ENCODE results near the gene EVPL.
"Not testable (repeated sequence)": the region's sequence is repeated elsewhere in the genome, so short reads cannot be mapped to it uniquely, and the experiment has no call there.

EVPL gene

DNA sequence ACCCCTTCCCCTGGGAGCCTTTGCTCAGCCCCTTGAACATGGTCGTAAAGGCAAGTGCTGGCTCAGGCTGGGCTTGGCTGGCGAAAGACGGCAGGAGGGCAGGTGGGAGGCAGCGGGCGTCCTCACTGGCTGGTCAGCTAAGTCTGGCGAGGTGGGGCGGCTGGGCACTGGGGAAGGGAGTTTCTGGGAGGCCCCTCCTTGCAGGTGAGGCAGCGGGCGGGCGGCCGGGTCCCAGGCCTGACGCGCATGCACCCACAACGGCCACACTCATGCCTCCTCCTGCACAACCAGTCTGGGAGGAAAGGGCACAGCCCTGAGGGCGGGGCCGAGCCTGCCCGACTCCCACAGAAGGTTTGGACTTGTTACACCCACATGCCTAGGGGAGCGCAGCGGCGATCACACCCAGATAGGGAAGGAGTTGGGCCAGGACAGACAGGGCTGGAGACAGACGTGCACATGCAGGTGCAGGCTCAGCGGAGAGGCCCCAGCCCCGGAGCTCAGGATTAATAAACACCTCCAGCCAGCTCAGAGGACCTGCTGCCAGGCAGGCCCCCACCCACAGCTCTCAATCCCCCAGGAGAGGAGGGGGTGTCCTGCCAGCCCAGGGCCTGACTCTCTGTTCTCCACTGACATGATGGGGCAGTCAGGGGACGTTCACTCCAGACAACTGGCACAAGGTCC, at the start of gene EVPL:
EVPL (minus strand) TSS at position 148 of the 681 bp plus-strand sequence; CDS start at position 40, 108 bp downstream.
- DNase-seq (ENCODE audit: low read depth in 2 of 2, low spot score in 1 of 2) = no peak

DNA sequence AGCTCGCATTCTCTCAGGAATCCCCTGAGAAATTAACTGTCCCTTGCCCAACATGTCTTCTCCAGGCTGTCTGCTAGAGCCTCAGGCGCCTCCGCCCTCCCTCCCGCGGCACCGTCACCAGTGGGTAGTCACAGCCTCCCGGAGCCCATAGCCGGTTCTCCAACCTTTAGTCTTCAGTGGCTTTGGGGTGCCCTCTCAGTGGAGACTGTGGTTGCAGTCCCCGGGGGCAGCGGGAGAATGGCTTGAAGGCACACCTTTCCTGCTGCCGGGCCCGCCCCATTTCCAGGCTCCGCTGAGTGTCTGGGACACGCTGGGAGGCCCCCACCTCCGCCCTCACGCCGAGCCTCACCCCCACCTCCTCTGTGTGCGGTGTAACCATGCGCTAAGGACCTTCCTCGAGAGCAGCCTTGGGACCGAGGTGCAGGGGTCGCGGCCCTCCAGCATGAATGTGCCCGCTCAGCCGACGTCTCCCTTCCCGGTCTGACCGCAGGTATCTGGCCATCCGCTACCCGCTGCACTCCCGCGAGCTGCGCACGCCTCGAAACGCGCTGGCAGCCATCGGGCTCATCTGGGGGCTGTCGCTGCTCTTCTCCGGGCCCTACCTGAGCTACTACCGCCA, 49.1 kb upstream of the EVPL start:
- DNase-seq (ENCODE audit: low read depth in 2 of 2, low spot score in 1 of 2) = no peak

DNA sequence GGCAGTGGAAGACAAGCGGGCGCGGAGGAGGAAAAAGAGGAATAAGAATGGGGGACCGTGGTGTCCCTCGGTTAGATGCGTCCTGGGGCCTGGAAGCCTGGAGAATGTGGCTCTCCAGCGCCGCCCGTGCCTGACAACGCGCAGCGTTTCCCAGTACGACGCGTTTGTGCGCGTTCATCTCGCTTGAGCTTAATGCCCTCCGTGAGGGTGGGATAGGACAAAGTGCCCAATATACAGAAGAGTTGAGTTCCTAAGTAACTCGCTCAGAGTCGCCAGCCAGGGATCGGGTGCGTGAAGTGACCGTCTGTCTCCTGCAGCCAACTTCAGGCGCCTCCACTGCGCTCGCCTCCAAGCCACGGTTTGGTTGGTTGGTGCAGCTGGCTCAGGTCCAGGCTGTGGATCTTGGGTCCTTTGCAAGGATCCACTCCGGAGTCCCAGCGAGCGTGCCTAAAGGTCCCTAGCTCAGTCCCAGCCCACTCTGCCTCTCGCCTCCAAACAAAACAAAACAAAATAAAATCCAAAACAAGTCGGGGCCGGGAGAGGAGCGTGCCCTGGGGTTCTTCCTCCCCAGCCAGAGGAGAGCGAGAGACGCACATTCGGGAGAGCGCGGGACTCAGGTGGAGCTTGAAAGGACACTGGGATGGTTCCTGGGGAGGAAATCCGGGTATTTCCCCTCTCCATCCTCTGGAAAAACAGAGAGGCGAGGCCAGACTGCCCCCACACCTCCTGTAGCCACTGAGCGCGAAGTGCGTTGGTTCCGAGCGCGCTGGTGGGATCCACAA, 48.4 kb upstream of the EVPL start:
- no peak for DNase-seq (ENCODE audit: low read depth in 2 of 2, low spot score in 1 of 2)

DNA sequence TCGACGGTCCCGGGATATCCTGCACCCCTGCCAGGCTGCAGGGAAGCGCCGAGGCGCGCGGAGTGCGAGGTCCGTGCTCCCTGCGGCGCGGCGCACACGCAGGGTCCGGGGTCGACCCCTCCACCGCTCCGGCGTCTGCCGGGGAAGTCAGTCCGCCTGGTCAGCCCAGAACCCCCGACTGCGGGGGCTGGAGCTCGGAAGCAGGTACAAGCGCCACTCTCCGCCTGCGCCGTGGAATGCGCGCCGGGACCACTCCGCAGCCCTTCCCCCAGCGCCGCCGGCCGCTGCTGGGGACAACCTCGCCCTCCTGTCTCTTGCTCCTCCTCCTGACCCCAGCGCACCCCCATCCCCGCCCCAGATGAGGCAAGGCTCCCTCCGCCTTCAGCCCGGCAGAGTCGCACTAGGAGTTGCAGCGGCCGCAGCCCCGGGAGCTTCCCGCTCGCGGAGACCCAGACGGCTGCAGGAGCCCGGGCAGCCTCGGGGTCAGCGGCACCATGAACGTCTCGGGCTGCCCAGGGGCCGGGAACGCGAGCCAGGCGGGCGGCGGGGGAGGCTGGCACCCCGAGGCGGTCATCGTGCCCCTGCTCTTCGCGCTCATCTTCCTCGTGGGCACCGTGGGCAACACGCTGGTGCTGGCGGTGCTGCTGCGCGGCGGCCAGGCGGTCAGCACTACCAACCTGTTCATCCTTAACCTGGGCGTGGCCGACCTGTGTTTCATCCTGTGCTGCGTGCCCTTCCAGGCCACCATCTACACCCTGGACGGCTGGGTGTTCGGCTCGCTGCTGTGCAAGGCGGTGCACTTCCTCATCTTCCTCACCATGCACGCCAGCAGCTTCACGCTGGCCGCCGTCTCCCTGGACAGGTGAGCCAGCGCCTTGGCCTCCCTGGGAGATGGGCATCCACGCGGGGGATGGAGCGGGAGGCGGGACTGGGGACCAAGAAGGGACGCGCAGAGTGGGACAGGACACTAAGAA, 47.6 kb upstream of the EVPL start, which contains the start of gene GALR2:
GALR2 (plus strand) TSS at position 392 of the 974 bp plus-strand sequence; CDS start at position 495, 103 bp downstream.
- no peak for DNase-seq (ENCODE audit: low read depth in 2 of 2, low spot score in 1 of 2)

DNA sequence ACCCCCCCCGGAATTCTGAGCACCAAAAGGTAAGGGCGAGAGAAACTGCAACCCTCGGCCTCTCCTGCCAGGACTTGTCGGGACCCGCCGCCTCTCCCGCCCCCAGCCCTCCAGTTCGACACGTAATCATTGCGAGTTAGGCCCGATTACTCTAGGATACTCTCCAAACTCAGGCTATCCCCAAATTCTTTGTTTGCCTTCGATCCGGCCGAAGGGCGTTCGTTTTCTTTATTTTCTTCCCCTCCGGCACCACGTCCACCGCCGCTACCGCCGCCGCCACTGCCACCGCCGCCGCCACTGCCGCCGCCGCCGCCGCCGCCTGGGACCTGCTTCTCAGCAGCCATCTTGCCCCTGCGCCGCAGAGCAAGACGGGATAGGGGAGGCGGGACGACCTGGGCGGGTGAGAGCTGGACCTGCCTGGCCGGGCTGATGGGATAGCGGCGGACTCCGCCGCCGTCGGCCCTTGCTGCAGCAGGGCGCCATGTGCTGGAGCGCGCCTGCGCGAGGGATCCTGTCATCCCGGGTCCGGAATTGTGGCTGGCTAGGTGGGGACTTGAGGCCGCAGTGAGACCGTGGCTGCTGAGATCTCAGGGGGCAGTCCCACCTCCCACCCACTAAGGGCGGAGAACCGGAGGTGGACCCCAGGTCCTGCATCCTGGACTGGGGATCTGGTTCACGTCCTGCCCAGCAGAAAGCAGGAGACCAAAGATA, 45.2 kb upstream of the EVPL start, which contains the start of gene SRP68:
SRP68 (minus strand) TSS at position 370 of the 711 bp plus-strand sequence; CDS start at position 344, 26 bp downstream.
- DNase-seq (ENCODE audit: low read depth in 2 of 2, low spot score in 1 of 2) = peak; percentile 60 to 73

DNA sequence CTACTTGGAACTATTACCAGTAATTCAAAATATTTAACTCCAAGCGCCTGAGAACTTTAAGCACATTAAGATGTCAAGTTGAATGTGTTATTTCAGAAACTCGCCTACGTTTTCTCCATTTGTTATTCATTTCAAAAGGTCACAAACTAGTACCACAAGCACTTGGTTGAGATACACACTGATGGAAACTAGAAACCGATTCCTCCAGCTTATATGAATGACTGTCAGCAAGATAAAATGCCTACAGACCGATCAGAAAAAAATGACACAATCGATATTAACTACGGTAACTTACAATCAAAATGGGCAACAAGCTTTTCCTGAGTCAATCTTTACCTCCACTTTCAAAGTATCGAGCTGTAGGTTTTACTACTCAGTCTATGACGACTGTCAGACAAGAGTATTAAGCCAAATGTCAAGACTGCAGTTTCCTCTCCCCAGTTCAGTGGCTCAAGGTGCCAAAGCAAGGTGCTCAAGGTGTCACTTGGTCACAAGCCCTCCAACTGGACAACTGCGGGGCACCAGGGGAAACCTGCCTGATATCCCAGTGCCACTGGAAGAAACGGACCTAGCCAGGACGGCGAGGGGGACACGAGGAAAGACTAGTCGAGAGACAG, 44.5 kb upstream of the EVPL start:
- DNase-seq (ENCODE audit: low read depth in 2 of 2, low spot score in 1 of 2) = no peak

DNA sequence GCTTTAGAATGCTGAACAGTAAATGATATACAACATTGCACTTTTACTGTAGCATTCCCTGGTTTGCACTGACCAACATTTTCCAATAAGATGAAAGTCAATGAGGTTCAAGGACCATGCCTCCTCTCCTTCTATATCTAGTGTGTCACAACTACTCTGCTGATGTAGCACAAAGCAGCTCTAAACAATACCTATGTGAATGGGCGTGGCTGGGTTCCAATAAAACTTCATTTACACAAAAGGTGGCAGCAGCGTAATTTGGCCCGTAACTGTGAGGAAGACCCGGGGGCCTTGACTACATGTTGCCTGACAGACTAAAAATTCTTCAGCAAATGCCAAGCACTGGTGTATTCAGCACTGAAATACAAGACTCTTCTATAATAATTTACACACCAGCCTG, 38.7 kb upstream of the EVPL start:
- no peak for DNase-seq (ENCODE audit: low read depth in 2 of 2, low spot score in 1 of 2)

DNA sequence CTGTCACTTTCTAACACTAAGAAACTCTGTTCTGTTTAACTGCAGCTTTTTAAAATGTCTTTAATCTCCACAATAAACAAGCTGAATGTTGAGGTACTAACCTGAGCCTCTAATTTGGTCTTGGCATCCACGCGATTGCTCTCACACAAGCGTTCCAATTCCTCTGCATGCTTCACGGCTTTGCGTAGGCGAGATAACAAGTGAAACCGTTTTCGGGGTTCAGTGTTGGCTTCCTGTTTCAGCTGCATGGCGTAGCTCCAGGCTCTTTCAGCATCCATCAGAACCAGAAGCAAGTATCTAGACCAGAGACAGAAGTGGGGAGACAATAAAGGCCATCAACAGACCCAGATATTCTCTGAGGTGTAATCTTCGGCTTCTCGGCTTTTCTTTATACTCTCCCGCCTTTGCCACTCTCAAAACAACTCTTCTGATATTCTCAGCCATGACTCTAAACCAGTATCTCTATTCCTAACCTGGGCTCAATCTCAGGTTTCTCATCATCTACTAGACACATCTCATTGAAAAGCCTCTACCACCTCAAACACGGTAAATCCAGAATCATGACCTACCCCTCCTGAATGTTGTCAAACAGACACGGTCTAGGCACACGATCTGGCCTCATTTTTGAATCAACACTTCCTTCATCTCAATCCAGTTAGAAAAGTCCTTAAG, 36.9 kb upstream of the EVPL start:
- no peak for DNase-seq (ENCODE audit: low read depth in 2 of 2, low spot score in 1 of 2)

DNA sequence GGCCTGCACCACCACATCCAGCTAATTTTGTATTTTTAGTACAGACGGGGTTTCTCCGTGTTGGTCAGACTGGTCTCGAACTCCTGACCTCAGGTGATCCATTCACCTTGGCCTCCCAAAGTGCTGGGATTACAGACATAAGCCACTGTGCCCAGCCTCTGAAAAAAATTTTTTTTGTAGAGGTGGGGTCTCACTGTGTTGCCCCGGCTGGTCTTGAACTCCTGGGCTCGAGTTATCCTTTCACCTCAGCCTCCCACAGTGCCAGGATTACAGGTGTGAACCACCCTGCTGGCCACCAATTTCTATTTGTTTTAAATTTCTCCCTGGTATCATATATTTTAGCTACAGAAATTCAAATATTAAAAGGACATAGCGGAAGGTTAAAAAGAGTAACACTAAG, 31.2 kb upstream of the EVPL start:
- not testable (repeated sequence) for DNase-seq (ENCODE audit: low read depth in 2 of 2, low spot score in 1 of 2)

DNA sequence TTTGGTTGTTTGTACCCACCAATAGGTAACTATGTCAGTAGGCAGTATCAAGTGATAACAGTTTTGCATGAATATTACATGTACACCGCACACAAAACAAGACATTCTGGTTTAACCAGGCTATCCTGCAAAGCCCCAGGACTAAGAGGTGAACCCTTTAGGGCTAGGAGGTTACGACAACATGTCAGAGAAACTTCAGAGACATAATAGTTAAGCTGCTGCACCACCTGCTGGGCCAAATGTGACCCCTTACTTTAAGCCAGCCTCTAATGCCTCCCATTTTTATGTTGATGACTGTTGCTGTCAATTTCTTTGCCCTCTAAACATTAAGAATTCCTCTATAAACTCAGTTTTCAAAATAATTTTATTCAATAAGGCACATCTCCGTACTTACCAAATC, 29.8 kb upstream of the EVPL start:
- no peak for DNase-seq (ENCODE audit: low read depth in 2 of 2, low spot score in 1 of 2)

DNA sequence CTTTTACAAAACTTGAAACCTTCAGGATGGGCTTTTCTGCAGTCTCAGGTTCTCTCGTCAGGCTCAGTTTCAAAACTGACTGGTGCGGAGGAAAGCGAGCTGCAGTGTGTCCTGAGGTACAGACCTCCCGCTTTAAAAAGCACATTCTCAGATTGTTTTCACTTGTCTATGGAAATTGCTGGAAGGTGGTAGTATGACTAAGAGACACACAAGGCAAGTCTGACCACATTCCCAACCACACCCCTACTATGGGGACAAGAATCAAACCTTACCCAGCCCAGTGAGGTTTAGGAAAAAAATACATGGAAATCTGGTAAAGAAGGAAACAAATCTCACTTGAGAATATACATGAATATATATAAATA, 27.0 kb upstream of the EVPL start:
- no peak for DNase-seq (ENCODE audit: low read depth in 2 of 2, low spot score in 1 of 2)

DNA sequence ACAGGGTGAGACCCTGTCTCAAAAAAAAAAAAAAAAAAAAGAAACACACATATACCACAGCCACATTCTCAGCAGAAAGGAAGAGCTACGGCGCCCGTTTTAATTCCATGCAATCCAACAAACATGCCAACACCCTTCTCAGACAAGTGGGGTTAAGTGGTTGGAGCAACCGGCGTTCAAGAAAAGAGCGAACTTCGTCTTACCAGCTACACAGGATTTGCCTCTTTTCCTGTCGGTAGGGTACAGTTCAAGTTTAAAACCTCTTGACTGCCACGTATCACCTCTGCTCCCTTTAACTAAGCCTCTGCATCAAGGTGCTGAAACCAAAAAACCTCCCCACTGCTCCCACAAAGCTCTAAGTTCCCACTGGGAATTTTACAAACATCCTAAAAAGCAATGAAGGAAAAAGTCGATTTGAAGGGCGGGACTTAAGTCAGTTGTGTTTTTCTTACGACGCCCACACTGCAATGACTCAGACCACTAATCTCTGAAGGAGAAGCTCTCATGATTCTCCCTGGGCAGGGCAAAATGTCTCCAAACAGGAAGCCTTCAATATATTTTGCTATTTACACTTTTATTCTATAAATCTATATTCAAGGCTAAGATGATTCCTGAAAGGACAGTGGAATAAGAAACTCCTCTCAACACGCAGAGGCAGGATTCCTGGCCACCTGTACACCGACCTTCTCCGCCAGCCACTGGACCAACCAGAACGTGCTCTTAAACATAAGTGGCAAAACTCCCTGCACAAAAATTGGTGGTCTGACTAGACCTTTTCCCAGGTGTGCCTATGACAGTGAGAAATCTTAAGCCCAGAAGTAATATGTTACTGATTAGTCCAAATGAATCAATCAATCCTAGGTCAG, 26.4 kb upstream of the EVPL start:
- DNase-seq (ENCODE audit: low read depth in 2 of 2, low spot score in 1 of 2) = no peak

DNA sequence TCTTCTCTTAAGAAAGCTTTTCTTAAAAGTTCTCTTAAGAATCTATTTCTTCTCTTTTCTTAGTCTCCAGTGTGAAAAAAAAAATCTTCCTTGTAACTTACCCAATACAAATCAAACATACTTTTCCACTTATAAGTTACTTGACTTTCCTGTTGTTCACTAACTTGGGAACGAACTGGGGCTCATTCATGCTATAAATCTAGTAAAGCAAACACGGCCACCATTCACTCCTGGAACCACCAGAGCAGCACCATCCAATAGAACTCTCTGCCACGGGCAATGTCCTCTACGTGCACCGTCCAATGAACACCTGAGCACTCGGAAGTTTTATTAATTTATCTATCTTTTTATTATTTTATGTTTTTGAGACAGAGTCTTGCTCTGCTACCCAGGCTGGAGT, 24.5 kb upstream of the EVPL start:
- no peak for DNase-seq (ENCODE audit: low read depth in 2 of 2, low spot score in 1 of 2)

DNA sequence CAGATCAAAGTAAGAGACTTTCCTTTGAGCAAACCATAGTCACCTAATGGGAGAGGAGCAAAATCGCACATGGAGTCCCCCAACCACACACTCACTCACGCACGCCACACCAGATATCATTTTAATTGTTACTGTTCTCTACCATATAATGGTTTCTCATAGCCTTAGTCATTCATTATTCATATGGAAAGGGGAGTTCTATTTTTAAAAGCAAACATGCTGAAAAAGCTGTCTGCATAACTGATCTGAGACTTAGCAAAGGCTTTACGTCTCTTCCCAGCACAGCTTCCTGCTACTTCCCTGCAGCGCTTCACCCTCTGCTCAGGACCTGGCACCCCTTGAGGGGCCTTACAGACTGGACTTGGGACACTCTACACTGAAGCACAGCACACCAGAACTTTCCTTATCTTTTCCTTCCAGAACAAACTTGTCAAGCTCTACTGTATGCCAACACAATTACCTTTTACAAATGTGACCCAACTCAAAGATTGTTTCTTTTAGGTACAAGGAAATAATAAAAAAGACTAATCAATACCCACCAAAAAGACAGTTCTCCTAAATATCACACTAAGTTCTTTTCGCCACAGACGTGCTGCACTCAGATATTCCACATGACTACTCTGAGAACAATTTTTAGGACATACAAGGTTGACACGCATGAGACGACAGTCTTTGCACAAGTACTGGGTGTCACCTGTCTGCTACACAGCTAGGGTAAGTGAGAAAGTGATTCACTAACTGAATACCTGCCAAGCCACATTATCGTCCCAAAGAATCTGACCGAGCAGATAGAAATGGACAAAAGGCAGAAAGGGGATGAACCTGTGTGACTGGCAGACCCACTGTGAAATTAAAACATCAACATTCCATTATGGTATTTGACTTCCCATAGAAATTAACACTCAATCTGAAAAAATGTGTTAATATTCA, 23.7 kb upstream of the EVPL start:
- no peak for DNase-seq (ENCODE audit: low read depth in 2 of 2, low spot score in 1 of 2)

DNA sequence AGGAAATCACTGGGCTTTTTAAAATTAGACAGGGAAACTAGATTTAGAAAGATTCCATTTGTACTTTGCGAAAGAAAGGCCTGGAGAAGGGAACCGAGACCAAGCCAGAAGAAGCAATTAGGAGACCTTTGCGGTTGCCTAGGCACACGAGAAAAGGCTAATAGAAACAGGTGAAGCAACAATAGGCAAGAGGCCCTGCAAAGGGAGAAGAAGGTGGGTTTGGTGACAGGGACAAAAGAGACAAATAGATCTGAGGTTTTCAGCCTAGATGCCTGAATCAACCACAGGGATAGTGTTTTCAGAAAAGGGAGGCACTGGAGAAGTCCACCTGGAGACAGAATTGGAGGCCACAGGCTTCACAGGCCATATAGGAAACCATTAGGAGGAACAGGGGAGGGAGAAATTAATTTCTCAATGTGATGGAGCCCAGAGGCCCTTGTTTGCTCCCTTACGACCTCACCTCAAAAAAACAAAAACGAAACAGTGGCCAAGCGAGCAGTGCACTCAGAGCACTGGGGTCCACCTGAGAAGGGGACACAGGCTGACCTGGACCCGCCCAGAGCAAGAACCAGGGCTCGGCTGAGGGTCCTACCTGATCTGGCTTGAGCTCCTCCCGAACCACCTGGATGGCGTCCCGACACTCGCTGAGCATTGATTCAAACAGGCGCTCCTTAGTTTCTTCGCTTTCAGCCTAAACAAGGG, 22.9 kb upstream of the EVPL start:
- no peak for DNase-seq (ENCODE audit: low read depth in 2 of 2, low spot score in 1 of 2)

DNA sequence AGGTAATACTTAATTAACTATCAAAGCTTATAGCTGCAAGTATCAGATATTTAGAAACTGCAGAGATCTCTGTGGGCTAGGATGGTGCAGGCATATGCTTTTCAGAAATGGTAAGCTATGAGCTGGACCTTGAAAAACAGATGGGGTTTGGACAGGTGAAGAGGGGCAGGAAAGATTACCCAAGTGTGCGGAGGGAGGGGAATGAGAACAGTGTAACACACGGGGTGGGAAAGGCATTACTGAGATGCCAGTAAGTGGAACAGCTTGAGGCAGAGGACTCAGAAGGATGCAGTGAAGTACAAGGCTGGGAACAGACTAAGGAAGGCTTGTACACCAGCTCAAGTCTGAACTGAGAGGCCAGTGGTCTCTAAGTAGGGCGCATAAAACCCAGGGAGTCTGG, 22.1 kb upstream of the EVPL start:
- no peak for DNase-seq (ENCODE audit: low read depth in 2 of 2, low spot score in 1 of 2)

DNA sequence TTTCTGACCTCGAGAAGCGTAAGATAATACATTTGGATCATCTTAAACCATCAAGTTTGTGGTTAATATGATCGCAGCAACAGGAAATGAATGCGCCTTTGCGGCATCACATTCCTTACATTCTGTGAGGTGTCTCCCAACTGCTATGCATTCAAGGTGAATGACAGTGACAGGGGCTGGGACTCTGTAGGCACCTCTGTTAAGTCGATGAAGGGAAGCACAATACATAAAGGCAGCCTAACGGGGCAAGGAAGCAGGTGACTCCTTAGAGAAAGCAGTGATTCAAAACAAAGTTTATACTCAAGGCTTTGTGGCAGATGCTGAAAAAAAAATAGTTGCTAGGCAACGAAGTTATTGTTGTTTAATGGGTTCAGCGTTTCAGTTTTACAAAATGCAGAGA, 21.6 kb upstream of the EVPL start:
- DNase-seq (ENCODE audit: low read depth in 2 of 2, low spot score in 1 of 2) = no peak

Data from stimulated activated CD8-positive, alpha-beta memory T cell treated with anti-CD3 and anti-CD28 coated beads, Interleukin-4, amount 100 ng/mL, for 4 hours (primary cell).